Calu3 (cell line): ENCODE data around the gene TBC1D1. TPM values are rescaled to one million over a fixed set of nuclear protein-coding genes. Genes with fewer than 3 reads are reported as not detected.

Experiments used
- BruUV-seq: library from RNA; stranded (reverse); fragments of 400-500 nt; replicated peaks from 2 replicates; lab custom pipeline; 2021; lab: Mats Ljungman, UMichigan
- CTCF ChIA-PET: fragments of 300-600 bp; sonication (Branson Sonifier 250); formaldehyde crosslinking; loops from one replicate; lab custom pipeline; 2022; ENCODE audit warnings: antibody characterized with exemption; lab: Charles Lee
- DNase-seq: peaks from one replicate; pipeline ENCODE4 v3.0.0; 2022
- H3K27ac Mint-ChIP-seq: one replicate; pipeline ENCODE4 v1.8.0; 2022; ENCODE audit warnings: mixed read lengths; ENCODE audit not compliant: unreplicated experiment
- H3K27me3 Mint-ChIP-seq: one replicate; pipeline ENCODE4 v1.8.0; 2022; ENCODE audit warnings: mixed read lengths; ENCODE audit not compliant: unreplicated experiment
- H3K36me3 Mint-ChIP-seq: one replicate; pipeline ENCODE4 v1.8.0; 2022; ENCODE audit warnings: mild to moderate bottlenecking, moderate library complexity, mixed read lengths; ENCODE audit not compliant: insufficient read depth, unreplicated experiment
- H3K4me1 Mint-ChIP-seq: one replicate; pipeline ENCODE4 v1.8.0; 2022; ENCODE audit warnings: mild to moderate bottlenecking, low read depth, mixed read lengths; ENCODE audit not compliant: unreplicated experiment
- H3K4me3 Mint-ChIP-seq: one replicate; pipeline ENCODE4 v1.8.0; 2022; ENCODE audit warnings: mild to moderate bottlenecking, low read depth, moderate library complexity, mixed read lengths; ENCODE audit not compliant: unreplicated experiment
- H3K9me3 Mint-ChIP-seq: one replicate; pipeline ENCODE4 v1.8.0; 2022; ENCODE audit warnings: low read depth, mixed read lengths; ENCODE audit not compliant: unreplicated experiment
- intact Hi-C: fragments of 100-400 bp; cut with micrococcal nuclease; formaldehyde crosslinking; loops from one replicate; pipeline ENCODE4 v1.10.0; 2022; ENCODE audit not compliant: unreplicated experiment
- total RNA-seq: library from RNA; stranded (reverse); gene quantifications from 2 replicates; pipeline ENCODE4 v1.2.3, GENCODE V29; 2022
- TF ChIP-seq, protein P1 (sequence below): fragments of 200-600 bp; IDR thresholded peaks from one replicate; pipeline ENCODE4 v1.8.0; 2022; ENCODE audit warnings: antibody characterized with exemption; ENCODE audit not compliant: unreplicated experiment

The TBC1D1 gene
- total RNA-seq, 1 experiment from 2014 or later, result 39.8 TPM

DNA sequence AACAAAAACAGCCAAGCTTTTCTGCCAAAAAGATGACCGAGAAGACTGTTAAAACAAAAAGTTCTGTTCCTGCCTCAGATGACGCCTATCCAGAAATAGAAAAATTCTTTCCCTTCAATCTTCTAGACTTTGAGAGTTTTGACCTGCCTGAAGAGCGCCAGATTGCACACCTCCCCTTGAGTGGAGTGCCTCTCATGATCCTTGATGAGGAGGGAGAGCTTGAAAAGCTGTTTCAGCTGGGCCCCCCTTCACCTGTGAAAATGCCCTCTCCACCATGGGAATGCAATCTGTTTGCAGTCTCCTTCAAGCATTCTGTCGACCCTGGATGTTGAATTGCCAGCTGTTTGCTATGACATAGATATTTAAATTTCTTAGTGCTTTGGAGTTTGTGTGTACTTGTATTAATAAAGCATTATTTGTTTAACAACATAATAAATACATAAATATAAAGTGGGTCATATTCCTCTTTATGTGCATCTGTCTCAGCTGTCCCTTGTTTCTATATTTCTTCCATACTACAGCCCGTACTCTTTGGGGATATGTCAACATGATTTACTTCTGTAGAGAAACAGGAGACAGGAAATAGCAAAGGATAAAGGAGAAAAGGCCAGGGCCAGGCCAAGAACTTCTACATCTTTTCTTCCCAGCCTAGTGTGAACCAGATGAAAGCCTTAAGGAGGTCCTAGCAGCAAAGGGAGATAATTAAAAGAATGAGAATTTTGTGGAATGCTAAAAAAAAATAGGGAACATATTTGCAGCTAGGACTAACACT, 70.0 kb downstream of the TBC1D1 start:
- CTCF ChIA-PET, result interaction anchor here (0.5 kb wide), 1 partner anchor 448 kb away, joined by 4 read pairs; no protein-coding TSS in a partner anchor
- H3K27me3 Mint-ChIP-seq, result no peaks in the 10 kb centered on the region
- no peaks in the 10 kb centered on the region for H3K9me3 Mint-ChIP-seq
- no peak overlapping the region for H3K27ac Mint-ChIP-seq
- no TSS peak for BruUV-seq
- no peaks in the 10 kb centered on the region for H3K36me3 Mint-ChIP-seq
- no peak for DNase-seq
- H3K4me1 Mint-ChIP-seq, result no peaks in the 10 kb centered on the region
- no peak overlapping the region for H3K4me3 Mint-ChIP-seq
- TF ChIP-seq, protein P1, sequence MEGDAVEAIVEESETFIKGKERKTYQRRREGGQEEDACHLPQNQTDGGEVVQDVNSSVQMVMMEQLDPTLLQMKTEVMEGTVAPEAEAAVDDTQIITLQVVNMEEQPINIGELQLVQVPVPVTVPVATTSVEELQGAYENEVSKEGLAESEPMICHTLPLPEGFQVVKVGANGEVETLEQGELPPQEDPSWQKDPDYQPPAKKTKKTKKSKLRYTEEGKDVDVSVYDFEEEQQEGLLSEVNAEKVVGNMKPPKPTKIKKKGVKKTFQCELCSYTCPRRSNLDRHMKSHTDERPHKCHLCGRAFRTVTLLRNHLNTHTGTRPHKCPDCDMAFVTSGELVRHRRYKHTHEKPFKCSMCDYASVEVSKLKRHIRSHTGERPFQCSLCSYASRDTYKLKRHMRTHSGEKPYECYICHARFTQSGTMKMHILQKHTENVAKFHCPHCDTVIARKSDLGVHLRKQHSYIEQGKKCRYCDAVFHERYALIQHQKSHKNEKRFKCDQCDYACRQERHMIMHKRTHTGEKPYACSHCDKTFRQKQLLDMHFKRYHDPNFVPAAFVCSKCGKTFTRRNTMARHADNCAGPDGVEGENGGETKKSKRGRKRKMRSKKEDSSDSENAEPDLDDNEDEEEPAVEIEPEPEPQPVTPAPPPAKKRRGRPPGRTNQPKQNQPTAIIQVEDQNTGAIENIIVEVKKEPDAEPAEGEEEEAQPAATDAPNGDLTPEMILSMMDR, result no peak
- intact Hi-C loops, result no loop called here

DNA sequence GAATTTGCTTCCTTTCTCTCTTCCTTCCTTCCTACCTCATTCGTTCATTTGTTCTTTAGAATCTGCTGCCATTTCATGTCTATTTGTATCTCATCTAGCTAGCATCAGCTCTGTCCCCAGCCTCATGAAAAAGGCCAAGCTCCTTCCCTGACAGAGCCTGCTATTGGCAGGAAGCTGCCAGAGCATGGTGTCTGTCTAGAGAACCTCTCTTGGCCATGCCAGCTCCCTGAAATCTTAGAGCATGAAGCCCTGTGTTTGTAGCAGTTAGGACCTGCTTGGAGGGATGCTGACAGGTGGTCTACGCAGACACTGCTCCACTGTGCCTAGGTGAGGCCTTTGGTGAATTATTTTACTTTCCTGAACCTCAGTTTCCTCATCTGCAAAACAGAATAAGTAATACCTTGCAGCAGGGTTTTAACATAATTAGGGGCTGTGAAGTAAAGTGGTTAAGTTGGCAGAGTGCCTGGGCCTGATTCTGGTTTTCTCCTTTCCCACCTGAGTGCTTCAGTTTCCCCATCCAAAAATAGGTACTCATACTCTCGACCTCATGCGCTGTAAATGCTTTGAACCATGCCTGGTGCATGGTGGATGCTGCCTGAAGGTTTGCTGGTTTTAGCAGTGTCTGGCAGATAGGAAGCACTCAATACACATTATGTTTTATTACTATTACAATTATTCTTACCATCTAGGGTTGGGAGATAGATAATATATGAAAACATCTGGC, 74.0 kb downstream of the TBC1D1 start:
- H3K4me1 Mint-ChIP-seq, result no peaks in the 10 kb centered on the region
- no peaks in the 10 kb centered on the region for H3K27me3 Mint-ChIP-seq
- intact Hi-C loops, result no loop called here
- no peak for DNase-seq
- no TSS peak for BruUV-seq
- no peaks in the 10 kb centered on the region for H3K9me3 Mint-ChIP-seq
- CTCF ChIA-PET, result no interaction called here
- no peak overlapping the region for H3K4me3 Mint-ChIP-seq
- no peak overlapping the region for H3K27ac Mint-ChIP-seq
- TF ChIP-seq, protein P1, result no peak
- no peaks in the 10 kb centered on the region for H3K36me3 Mint-ChIP-seq

DNA sequence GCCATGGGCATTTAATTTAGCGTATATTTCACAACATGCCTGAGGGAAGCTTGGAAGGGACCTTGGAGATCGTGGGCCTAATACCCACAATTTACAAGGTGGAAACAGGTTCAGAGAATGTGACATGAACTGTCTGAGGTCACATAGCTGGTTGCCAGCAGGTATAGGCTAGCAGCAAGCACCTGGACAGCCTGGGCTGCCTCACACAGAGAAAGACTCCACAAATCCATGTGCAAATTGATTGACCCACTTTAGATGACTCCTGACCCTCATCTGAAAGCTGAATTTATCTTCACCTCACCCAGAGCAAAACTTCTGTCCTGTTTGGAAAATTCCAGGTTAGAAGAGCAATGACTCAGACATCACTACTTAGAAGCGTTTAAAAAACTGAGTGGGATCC, 75.2 kb downstream of the TBC1D1 start:
- Mint-ChIP-seq H3K27me3 (no peaks in the 10 kb centered on the region), H3K4me3 (no peak overlapping the region), H3K4me1 (no peaks in the 10 kb centered on the region), H3K36me3 (no peaks in the 10 kb centered on the region), H3K9me3 (peaks cover 3% of the 10 kb centered on the region), H3K27ac (no peak overlapping the region)
- no TSS peak for BruUV-seq
- CTCF ChIA-PET, result no interaction called here
- intact Hi-C loops, result no loop called here
- DNase-seq, result no peak
- TF ChIP-seq, protein P1, result no peak

DNA sequence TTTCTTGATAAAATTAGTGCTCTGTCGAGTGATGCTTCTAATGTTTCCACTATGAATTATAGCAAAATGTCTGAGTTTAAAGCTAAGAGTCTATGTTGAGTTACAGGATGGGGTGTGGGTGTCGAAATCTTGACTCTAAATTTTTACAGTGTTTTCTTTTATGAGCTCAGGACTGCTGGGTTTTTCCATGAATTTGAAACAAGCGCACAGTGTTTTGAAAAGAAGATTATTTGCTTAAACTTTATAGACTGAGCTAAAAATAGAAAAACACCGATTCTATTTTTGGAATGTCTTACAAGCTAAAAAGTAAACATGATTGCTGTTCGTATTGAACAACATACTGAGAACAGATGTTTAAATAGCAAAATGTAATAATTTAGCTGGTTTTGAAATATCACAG, 76.9 kb downstream of the TBC1D1 start:
- H3K27ac Mint-ChIP-seq, result no peak overlapping the region
- H3K9me3 Mint-ChIP-seq, result peaks cover 3% of the 10 kb centered on the region
- no peaks in the 10 kb centered on the region for H3K27me3 Mint-ChIP-seq
- intact Hi-C loops, result no loop called here
- CTCF ChIA-PET, result interaction anchor here (1.3 kb wide), 1 partner anchor 14 kb away, joined by 3 read pairs; no protein-coding TSS in a partner anchor
- H3K4me3 Mint-ChIP-seq, result no peak overlapping the region
- no TSS peak for BruUV-seq
- H3K4me1 Mint-ChIP-seq, result no peaks in the 10 kb centered on the region
- no peaks in the 10 kb centered on the region for H3K36me3 Mint-ChIP-seq
- TF ChIP-seq, protein P1, result no peak
- no peak for DNase-seq
